ENCODE measurements around the gene FGFBP2. TPM values are rescaled to one million over a fixed set of nuclear protein-coding genes. Genes with fewer than 3 reads are reported as not detected.
A peak's percentile ranks its signal among the peaks of the same experiment; 100 is the strongest.

Gene FGFBP2
- total RNA-seq, 2 experiments from 2014 or later, result 2.5 to 3.2 TPM

- Mint-ChIP-seq H3K27me3 (peaks cover 3% of the 10 kb centered on the region), H3K4me3 (no peak overlapping the region), H3K4me1 (peaks cover 21% of the 10 kb centered on the region), H3K36me3 (ENCODE audit: low read depth) (no peaks in the 10 kb centered on the region), H3K27ac (peak overlapping the region; percentile 27), H3K9me3 (ENCODE audit: low read depth) (no peaks in the 10 kb centered on the region)
- ATAC-seq, result no peak
- intact Hi-C loops (cut with DNase I, micrococcal nuclease), result loop anchor here in 1 of 2 experiments (5.0 kb wide), 1 partner anchor 62 kb away; no protein-coding TSS in a partner anchor
- POLR2A ChIA-PET, result interaction anchor here (0.7 kb wide), 1 partner anchor 11 kb away, joined by 4 read pairs; no protein-coding TSS in a partner anchor
- CTCF ChIA-PET, result interaction anchor here (0.8 to 3.7 kb wide), 10 partner anchors 8 to 301 kb away, joined by 3 to 26 read pairs (median 5); no protein-coding TSS in a partner anchor
- DNase-seq, result peak; percentile 19
Observed at GRCh38 chr4:15964159-15964558, 1.2 kb upstream of the FGFBP2 start.

DNA sequence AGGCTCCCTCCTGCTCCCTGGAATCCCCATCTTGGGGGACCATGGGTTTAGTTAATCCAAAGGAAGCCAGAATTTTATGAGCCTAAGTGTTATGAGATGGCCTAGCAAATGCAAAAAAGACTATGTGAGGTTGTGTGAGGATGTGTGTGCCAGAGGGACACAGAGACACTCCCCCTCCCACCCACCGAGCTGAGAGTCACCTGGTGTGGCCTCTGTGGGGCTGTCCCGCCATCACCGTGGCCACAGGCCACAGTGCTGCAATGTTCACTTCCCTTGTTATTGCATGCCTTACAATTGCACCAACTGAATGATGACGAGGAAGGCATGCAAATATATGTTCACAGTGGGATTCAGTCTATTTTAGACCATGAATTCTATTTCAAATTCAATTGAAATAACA lies 601 bp upstream of the FGFBP2 start:
- DNase-seq, result peak; percentile 79
- Mint-ChIP-seq H3K27ac (peak overlapping the region; percentile 59), H3K9me3 (ENCODE audit: low read depth) (no peaks in the 10 kb centered on the region), H3K4me3 (no peak overlapping the region), H3K4me1 (peaks cover 23% of the 10 kb centered on the region), H3K27me3 (peaks cover 2% of the 10 kb centered on the region), H3K36me3 (ENCODE audit: low read depth) (no peaks in the 10 kb centered on the region)
- intact Hi-C loops (cut with DNase I, micrococcal nuclease), result loop anchor here (1.0 to 5.0 kb wide), 3 partner anchors 38 to 301 kb away; no protein-coding TSS in a partner anchor
- CTCF ChIA-PET, result interaction anchor here (0.7 to 3.7 kb wide), 9 partner anchors 8 to 232 kb away, joined by 3 to 26 read pairs (median 5); no protein-coding TSS in a partner anchor
- POLR2A ChIA-PET, result no interaction called here
- ATAC-seq, result peak; percentile 86

DNA sequence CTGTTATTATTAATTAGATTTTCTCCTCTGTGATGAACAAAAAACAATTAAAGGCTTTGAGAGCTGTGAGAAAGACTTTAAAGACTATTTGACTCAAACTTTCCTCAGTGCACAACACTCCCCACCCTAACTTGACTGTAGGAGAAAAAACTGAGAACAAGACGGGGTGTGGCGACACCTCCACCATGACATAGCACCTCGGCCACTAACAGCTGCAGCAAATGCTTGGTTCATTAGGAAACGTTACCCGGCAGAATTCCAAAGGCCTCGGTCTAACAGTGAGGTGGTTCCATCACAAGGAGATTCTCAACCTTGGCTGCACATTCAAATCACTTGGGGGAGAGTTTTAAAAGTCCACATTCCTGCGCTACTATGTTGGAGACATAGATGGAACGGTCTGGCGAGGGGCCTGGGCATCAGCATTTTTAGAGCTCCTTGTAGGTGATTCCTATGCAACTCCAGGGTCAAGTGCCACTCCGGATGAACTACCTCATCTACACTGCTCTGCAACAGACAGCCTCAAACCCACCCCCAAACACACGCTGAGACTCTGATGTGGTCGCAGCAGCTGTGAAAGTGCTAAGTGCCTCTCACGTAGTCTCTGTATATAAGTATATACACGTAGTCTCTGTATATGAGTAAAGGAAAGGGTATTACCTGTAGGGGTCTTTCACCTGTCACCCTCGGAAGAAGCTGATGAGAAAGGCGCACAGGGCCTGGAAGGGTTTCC lies 1.0 kb downstream of the FGFBP2 start:
- intact Hi-C loops (cut with DNase I, micrococcal nuclease), result loop anchor here in 1 of 2 experiments (2.0 to 5.0 kb wide), 2 partner anchors 60 to 303 kb away; no protein-coding TSS in a partner anchor
- Mint-ChIP-seq H3K27me3 (peaks cover 2% of the 10 kb centered on the region), H3K36me3 (ENCODE audit: low read depth) (no peaks in the 10 kb centered on the region), H3K4me3 (peak overlapping the region; percentile 21), H3K9me3 (ENCODE audit: low read depth) (no peaks in the 10 kb centered on the region), H3K4me1 (peaks cover 23% of the 10 kb centered on the region), H3K27ac (no peak overlapping the region)
- ATAC-seq (no peak), DNase-seq (peak; percentile 34)
- CTCF ChIA-PET, result interaction anchor here (0.6 to 3.7 kb wide), 6 partner anchors 8 to 303 kb away, joined by 3 to 26 read pairs (median 4); no protein-coding TSS in a partner anchor
- POLR2A ChIA-PET, result no interaction called here

- intact Hi-C loops (cut with DNase I, micrococcal nuclease), result no loop called here
- H3K36me3 Mint-ChIP-seq (ENCODE audit: low read depth), result no peaks in the 10 kb centered on the region
- POLR2A ChIA-PET, result no interaction called here
- no peaks in the 10 kb centered on the region for H3K9me3 Mint-ChIP-seq (ENCODE audit: low read depth)
- H3K27me3 Mint-ChIP-seq, result no peaks in the 10 kb centered on the region
- ATAC-seq, result peak; percentile 25
- peaks cover 20% of the 10 kb centered on the region for H3K4me1 Mint-ChIP-seq
- CTCF ChIA-PET, result interaction anchor here (0.7 to 1.5 kb wide), 5 partner anchors 16 to 153 kb away, joined by 3 to 8 read pairs (median 4); no protein-coding TSS in a partner anchor
- peak; percentile 40 for DNase-seq
- H3K27ac Mint-ChIP-seq, result no peak overlapping the region
- no peak overlapping the region for H3K4me3 Mint-ChIP-seq
Observed at GRCh38 chr4:15958562-15958961, 4.4 kb downstream of the FGFBP2 start.

GRCh38 chr4:15956179-15956850 lies 6.7 kb downstream of the FGFBP2 start:
- POLR2A ChIA-PET, result interaction anchor here (0.6 kb wide), 1 partner anchor 151 kb away, joined by 3 read pairs; no protein-coding TSS in a partner anchor
- H3K27ac Mint-ChIP-seq, result no peak overlapping the region
- no peaks in the 10 kb centered on the region for H3K36me3 Mint-ChIP-seq (ENCODE audit: low read depth)
- no peaks in the 10 kb centered on the region for H3K9me3 Mint-ChIP-seq (ENCODE audit: low read depth)
- DNase-seq (peak; percentile 92), ATAC-seq (peak; percentile 93)
- intact Hi-C loops (cut with DNase I, micrococcal nuclease), result loop anchor here (1.0 to 2.0 kb wide), 6 partner anchors 44 to 725 kb away; no protein-coding TSS in a partner anchor
- H3K27me3 Mint-ChIP-seq, result no peaks in the 10 kb centered on the region
- H3K4me3 Mint-ChIP-seq, result no peak overlapping the region
- H3K4me1 Mint-ChIP-seq, result peaks cover 5% of the 10 kb centered on the region
- CTCF ChIA-PET, result interaction anchor here (0.5 to 3.0 kb wide), 40 partner anchors 8 to 1962 kb away, joined by 3 to 72 read pairs (median 4); partner anchors contain the start of gene FGFBP1

DNA sequence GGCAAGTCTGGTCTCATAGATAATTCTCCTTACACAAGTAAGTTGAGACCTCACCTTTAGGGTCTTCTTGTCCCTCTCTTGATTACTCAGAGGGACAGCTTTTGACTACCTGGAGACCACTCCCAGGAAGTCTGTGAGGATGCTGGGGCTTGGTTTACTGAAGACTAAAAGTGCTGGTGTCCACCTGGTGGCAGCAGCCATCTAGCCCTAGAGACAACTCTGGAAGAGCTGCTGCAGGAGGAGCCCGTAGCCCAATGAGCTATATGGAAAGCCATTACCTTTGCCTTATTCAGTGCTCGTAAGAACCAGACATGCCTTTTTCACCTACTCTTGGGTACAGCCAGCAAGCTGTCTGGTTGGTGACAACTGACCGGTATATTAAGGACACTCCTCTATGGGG lies 7.3 kb downstream of the FGFBP2 start:
- POLR2A ChIA-PET, result no interaction called here

GRCh38 chr4:15953625-15954024 lies 9.3 kb downstream of the FGFBP2 start:
- no peak for ATAC-seq
- DNase-seq, result no peak
- Mint-ChIP-seq H3K27me3 (no peaks in the 10 kb centered on the region), H3K27ac (no peak overlapping the region), H3K4me3 (no peak overlapping the region), H3K9me3 (ENCODE audit: low read depth) (no peaks in the 10 kb centered on the region), H3K36me3 (ENCODE audit: low read depth) (no peaks in the 10 kb centered on the region), H3K4me1 (peaks cover 3% of the 10 kb centered on the region)
- POLR2A ChIA-PET, result interaction anchor here (0.8 kb wide), 1 partner anchor 11 kb away, joined by 4 read pairs; no protein-coding TSS in a partner anchor
- intact Hi-C loops (cut with DNase I, micrococcal nuclease), result no loop called here
- CTCF ChIA-PET, result interaction anchor here (0.6 to 2.5 kb wide), 5 partner anchors 8 to 146 kb away, joined by 3 to 22 read pairs (median 3); no protein-coding TSS in a partner anchor

More for the DNA sequence above, 7.3 kb downstream of the FGFBP2 start:
- Mint-ChIP-seq H3K27me3 (no peaks in the 10 kb centered on the region), H3K36me3 (ENCODE audit: low read depth) (no peaks in the 10 kb centered on the region), H3K4me1 (peaks cover 5% of the 10 kb centered on the region), H3K4me3 (no peak overlapping the region), H3K27ac (no peak overlapping the region), H3K9me3 (ENCODE audit: low read depth) (no peaks in the 10 kb centered on the region)
- no peak for ATAC-seq
- no peak for DNase-seq
- intact Hi-C loops (cut with DNase I, micrococcal nuclease), result loop anchor here (1.0 to 2.0 kb wide), 6 partner anchors 43 to 724 kb away; no protein-coding TSS in a partner anchor
- CTCF ChIA-PET, result interaction anchor here (0.5 to 3.0 kb wide), 39 partner anchors 8 to 1961 kb away, joined by 3 to 72 read pairs (median 4); partner anchors contain the start of gene FGFBP1

DNA sequence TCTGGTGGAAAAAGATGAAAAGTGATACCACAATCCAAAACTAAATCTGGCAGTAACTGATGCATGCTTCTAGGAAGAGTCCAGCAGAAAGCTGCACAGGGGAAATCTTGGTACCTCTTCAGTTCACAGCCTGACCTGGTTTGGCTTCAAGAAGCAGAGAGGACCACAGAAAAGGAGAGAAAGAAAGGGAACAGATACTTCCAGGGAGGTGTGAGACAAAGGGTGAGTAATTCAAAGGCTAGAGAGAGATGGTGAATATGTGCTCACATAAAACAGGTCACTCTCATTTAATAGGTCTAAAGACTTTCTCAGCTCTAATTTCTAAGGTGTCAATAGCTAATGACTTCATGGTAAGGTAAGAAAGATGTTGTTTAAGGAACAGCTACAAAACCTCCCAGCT lies 11.2 kb downstream of the FGFBP2 start:
- H3K36me3 Mint-ChIP-seq (ENCODE audit: low read depth), result no peaks in the 10 kb centered on the region
- intact Hi-C loops (cut with DNase I, micrococcal nuclease), result no loop called here
- H3K27ac Mint-ChIP-seq, result no peak overlapping the region
- H3K9me3 Mint-ChIP-seq (ENCODE audit: low read depth), result no peaks in the 10 kb centered on the region
- DNase-seq (no peak), ATAC-seq (no peak)
- no peaks in the 10 kb centered on the region for H3K27me3 Mint-ChIP-seq
- ChIA-PET POLR2A (no interaction called here), CTCF (interaction anchor here (2.5 kb wide), 1 partner anchor 69 kb away, joined by 22 read pairs; no protein-coding TSS in a partner anchor)
- peaks cover 3% of the 10 kb centered on the region for H3K4me1 Mint-ChIP-seq
- no peak overlapping the region for H3K4me3 Mint-ChIP-seq

DNA sequence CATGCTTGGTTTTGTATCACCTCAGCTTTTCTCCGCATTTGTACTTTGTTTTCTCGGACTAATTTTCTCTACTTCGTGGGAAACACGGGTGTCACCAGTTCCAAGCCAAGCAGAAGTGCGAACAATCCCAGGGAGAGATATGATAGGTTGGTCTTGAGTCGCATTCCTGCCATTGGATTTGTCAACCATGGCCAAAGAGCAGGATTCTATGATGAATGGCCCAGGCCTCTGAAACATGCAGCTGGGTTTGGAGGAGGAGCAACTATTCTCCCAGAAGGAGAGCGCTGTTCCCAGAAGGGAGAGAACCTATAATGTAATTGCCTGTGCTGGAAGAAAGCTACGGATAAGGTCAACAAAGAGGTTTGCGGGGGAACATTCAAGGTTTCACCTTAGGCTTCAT lies 14.1 kb downstream of the FGFBP2 start:
- intact Hi-C loops (cut with DNase I, micrococcal nuclease), result no loop called here
- ChIA-PET CTCF (interaction anchor here (0.5 to 1.6 kb wide), 3 partner anchors 25 to 132 kb away, joined by 3 to 5 read pairs (median 4); no protein-coding TSS in a partner anchor), POLR2A (no interaction called here)
- ATAC-seq (no peak), DNase-seq (no peak)
- H3K4me1 Mint-ChIP-seq, result no peaks in the 10 kb centered on the region
- no peak overlapping the region for H3K4me3 Mint-ChIP-seq
- no peak overlapping the region for H3K27ac Mint-ChIP-seq
- H3K9me3 Mint-ChIP-seq (ENCODE audit: low read depth), result no peaks in the 10 kb centered on the region
- no peaks in the 10 kb centered on the region for H3K27me3 Mint-ChIP-seq
- no peaks in the 10 kb centered on the region for H3K36me3 Mint-ChIP-seq (ENCODE audit: low read depth)

- Mint-ChIP-seq H3K27me3 (no peaks in the 10 kb centered on the region), H3K36me3 (ENCODE audit: low read depth) (no peaks in the 10 kb centered on the region), H3K27ac (no peak overlapping the region), H3K9me3 (ENCODE audit: low read depth) (no peaks in the 10 kb centered on the region), H3K4me1 (no peaks in the 10 kb centered on the region), H3K4me3 (no peak overlapping the region)
- ChIA-PET CTCF (interaction anchor here (1.1 to 1.4 kb wide), 2 partner anchors 8 to 65 kb away, joined by 4 to 6 read pairs; no protein-coding TSS in a partner anchor), POLR2A (no interaction called here)
- ATAC-seq, result no peak
- DNase-seq, result no peak
- intact Hi-C loops (cut with DNase I, micrococcal nuclease), result no loop called here
Observed at GRCh38 chr4:15947684-15948083, 15.3 kb downstream of the FGFBP2 start.

DNA sequence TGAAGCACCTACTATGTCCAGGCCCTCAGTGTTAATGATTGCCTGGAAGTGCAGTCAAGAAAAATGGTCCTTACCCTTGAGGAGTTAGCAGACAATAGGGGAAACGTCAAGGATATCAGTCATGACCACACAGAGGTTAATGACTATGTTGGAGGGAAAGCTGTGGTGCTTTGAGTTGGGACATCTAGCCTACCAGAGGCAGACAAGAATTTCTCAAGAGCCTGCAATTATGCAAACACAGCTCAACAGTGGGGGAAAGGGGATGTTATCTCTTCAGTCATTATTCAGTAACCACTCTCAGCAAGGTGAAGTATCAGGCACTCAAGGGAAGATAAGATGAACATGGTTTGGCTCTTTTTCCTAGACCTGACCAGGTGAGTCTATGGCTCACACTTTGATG lies 17.5 kb downstream of the FGFBP2 start:
- intact Hi-C loops (cut with DNase I, micrococcal nuclease), result no loop called here
- H3K27ac Mint-ChIP-seq, result no peak overlapping the region
- H3K4me1 Mint-ChIP-seq, result no peaks in the 10 kb centered on the region
- H3K36me3 Mint-ChIP-seq (ENCODE audit: low read depth), result no peaks in the 10 kb centered on the region
- H3K9me3 Mint-ChIP-seq (ENCODE audit: low read depth), result no peaks in the 10 kb centered on the region
- DNase-seq, result no peak
- no peak overlapping the region for H3K4me3 Mint-ChIP-seq
- H3K27me3 Mint-ChIP-seq, result peaks cover under 1% of the 10 kb centered on the region
- no peak for ATAC-seq
- POLR2A ChIA-PET, result no interaction called here
- CTCF ChIA-PET, result interaction anchor here (0.6 kb wide), 1 partner anchor 215 kb away, joined by 3 read pairs; no protein-coding TSS in a partner anchor

Measured in activated CD4-positive, alpha-beta T cell treated with anti-CD3 and anti-CD28 coated beads for 36 hours (primary cell).